Measurements from ENCODE around the gene USHBP1. TPM values are rescaled to one million over a fixed set of nuclear protein-coding genes. Genes with fewer than 3 reads are reported as not detected.
A peak's percentile ranks its signal among the peaks of the same experiment; 100 is the strongest.

USHBP1 gene
- total RNA-seq, 6 donors from 2014 or later = 9.1 to 21.4 (median 10.7) TPM

DNA sequence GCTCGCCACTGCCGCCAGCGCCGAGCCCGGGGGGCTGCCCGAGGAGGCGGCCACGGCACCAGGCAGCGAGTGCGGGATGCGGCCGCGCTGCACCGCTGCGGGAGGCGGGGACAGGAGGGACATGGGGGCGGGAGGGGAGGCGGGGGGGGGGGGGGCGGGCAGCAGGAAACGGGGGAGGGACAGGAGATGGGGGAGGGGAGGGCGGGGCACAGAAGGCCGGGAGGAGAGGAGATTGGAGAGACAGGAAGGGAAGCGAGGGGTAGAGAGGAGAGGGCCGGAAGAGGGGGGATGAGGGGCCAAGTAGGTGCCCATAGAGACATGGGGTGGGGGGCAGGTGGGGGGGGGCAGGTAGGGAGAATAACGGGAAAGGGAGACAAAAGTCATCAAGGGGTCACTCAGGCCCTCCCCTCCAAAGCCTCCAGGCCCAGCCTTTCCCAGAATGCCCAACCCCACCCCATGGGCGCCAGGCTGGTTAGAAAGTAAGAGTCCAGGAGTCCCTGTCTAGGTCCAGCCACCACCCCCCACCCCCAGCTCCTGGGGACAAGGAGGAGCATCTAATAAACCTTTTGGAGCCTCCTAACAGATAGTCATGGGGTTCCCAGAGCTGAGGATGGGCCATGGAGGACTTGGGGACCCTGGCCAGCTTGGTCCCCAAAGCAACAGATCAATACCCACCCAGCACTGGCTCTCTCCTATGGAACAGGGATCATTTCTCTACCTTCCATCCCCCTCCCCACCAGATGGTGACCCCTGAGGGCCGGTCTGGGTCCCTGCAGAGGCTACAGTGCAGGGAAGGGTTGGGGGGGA, 28.4 kb downstream of the USHBP1 start:
- ATAC-seq (ENCODE audit: low FRiP score in 2 of 2) = no peak
- H3K36me3 ChIP-seq = peaks cover 0 to 41% (median 28%) of the 10 kb centered on the region in 4 donors
- H3K4me1 ChIP-seq = peaks cover 25 to 55% (median 36%) of the 10 kb centered on the region in 4 donors
- H3K9me3 ChIP-seq = no peaks in the 10 kb centered on the region
- H3K27ac ChIP-seq = peak overlapping the region; percentile 24 to 83 (median 64)
- WGBS, 2 donors = 16 to 31% methylated on average over 6 to 10 of the region's 27 CpGs
- TF ChIP-seq POLR2A (IDR thresholded peaks at IDR 0.05) (no peak), POLR2AphosphoS5 (IDR thresholded peaks at IDR 0.05) (no peak), EP300 (IDR thresholded peaks at IDR 0.05) (no peak)
- TF ChIP-seq, protein P1, sequence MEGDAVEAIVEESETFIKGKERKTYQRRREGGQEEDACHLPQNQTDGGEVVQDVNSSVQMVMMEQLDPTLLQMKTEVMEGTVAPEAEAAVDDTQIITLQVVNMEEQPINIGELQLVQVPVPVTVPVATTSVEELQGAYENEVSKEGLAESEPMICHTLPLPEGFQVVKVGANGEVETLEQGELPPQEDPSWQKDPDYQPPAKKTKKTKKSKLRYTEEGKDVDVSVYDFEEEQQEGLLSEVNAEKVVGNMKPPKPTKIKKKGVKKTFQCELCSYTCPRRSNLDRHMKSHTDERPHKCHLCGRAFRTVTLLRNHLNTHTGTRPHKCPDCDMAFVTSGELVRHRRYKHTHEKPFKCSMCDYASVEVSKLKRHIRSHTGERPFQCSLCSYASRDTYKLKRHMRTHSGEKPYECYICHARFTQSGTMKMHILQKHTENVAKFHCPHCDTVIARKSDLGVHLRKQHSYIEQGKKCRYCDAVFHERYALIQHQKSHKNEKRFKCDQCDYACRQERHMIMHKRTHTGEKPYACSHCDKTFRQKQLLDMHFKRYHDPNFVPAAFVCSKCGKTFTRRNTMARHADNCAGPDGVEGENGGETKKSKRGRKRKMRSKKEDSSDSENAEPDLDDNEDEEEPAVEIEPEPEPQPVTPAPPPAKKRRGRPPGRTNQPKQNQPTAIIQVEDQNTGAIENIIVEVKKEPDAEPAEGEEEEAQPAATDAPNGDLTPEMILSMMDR (IDR thresholded peaks at IDR 0.05) = peak in 1 of 6 experiments; percentile 1
- H3K4me3 ChIP-seq = peak overlapping the region; percentile 19 to 63 (median 56)
- H3K27me3 ChIP-seq = no peaks in the 10 kb centered on the region
- no peak for DNase-seq

DNA sequence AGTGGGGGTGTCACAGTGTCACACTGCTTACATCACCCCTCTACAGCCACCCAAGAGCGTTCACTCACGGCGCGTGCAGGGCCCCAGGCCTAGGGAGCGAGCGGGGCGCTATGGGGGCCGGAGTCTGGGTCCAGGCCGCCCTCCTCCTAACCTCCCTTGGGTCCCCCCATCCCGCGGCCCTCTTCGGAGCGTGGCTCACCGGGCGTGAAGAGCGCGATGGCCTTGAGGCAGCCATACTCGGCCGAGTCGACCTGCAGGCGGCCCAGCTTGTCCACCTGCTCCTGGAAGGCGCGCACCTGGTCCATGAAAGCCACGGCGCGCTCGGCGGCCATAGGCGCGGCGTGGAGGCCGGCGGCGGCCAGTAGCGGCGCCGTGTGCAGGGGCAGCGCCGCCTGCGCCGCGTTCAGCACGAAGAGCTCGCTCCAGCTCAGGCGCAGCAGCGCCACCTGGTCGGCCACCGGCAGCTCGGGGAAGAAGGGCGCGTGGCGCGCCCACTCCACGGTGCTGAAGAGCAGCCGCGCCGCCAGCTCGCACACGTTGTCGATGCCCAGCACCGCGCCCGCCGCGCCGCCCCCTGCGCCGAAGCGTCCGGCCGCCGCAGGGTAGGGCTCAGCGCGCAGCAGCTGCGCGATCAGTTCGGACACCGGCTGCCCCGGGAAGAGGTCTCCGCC, 29.1 kb downstream of the USHBP1 start:
- peaks cover 25 to 48% (median 31%) of the 10 kb centered on the region in 4 donors for H3K4me1 ChIP-seq
- ATAC-seq (ENCODE audit: low FRiP score in 2 of 2) (peak; percentile 73 to 92), DNase-seq (peak; percentile 77 to 95)
- H3K9me3 ChIP-seq = no peaks in the 10 kb centered on the region
- WGBS, 2 donors = 0% methylated on average over 16 of the region's 80 CpGs; no CpG with 5 or more reads in 1 of the 2 donors
- H3K27me3 ChIP-seq = no peaks in the 10 kb centered on the region
- H3K4me3 ChIP-seq = peak overlapping the region; percentile 19 to 63 (median 56)
- TF ChIP-seq POLR2A (IDR thresholded peaks at IDR 0.05) = no peak
- TF ChIP-seq, protein P1 (IDR thresholded peaks at IDR 0.05) = peak; percentile 30 to 80 (median 60)
- no peak for TF ChIP-seq POLR2AphosphoS5 (IDR thresholded peaks at IDR 0.05)
- TF ChIP-seq EP300 (IDR thresholded peaks at IDR 0.05) = no peak
- H3K27ac ChIP-seq = peak overlapping the region; percentile 10 to 83 (median 58)
- peaks cover 0 to 44% (median 30%) of the 10 kb centered on the region in 4 donors for H3K36me3 ChIP-seq

- no peaks in the 10 kb centered on the region for H3K27me3 ChIP-seq
- H3K9me3 ChIP-seq = no peaks in the 10 kb centered on the region
- ATAC-seq (ENCODE audit: low FRiP score in 2 of 2) (peak; percentile 60 to 83), DNase-seq (peak; percentile 67 to 91)
- H3K4me1 ChIP-seq = peaks cover 24 to 42% (median 27%) of the 10 kb centered on the region in 4 donors
- H3K36me3 ChIP-seq = peaks cover 0 to 46% (median 31%) of the 10 kb centered on the region in 4 donors
- H3K27ac ChIP-seq = peak overlapping the region; percentile 10 to 83 (median 58)
- whole genome bisulfite sequencing, 2 donors = 26 to 28% methylated on average over 7 to 8 of the region's 11 CpGs
- H3K4me3 ChIP-seq = peak overlapping the region; percentile 19 to 63 (median 56)
- no peak for TF ChIP-seq EP300 (IDR thresholded peaks at IDR 0.05)
- TF ChIP-seq POLR2AphosphoS5 (IDR thresholded peaks at IDR 0.05) = no peak
- TF ChIP-seq POLR2A (IDR thresholded peaks at IDR 0.05) = no peak
- TF ChIP-seq, protein P1 (IDR thresholded peaks at IDR 0.05) = no peak
Observed at GRCh38 chr19:17234911-17235299, 29.6 kb downstream of the USHBP1 start.

- H3K36me3 ChIP-seq = peaks cover 0 to 48% (median 32%) of the 10 kb centered on the region in 4 donors
- peaks cover 25 to 39% (median 28%) of the 10 kb centered on the region in 4 donors for H3K4me1 ChIP-seq
- no peak for ATAC-seq (ENCODE audit: low FRiP score in 2 of 2)
- 90 to 95% methylated on average over 13 to 25 of the region's 25 CpGs for WGBS, 2 donors
- no peak for DNase-seq
- H3K27me3 ChIP-seq = no peaks in the 10 kb centered on the region
- no peak overlapping the region for H3K27ac ChIP-seq
- TF ChIP-seq POLR2AphosphoS5 (IDR thresholded peaks at IDR 0.05) (no peak), EP300 (IDR thresholded peaks at IDR 0.05) (no peak), POLR2A (IDR thresholded peaks at IDR 0.05) (no peak)
- no peak overlapping the region for H3K4me3 ChIP-seq
- no peaks in the 10 kb centered on the region for H3K9me3 ChIP-seq
Observed at GRCh38 chr19:17232258-17232657, 32.3 kb downstream of the USHBP1 start.

- Histone ChIP-seq H3K9me3 (no peaks in the 10 kb centered on the region), H3K4me3 (no peak overlapping the region), H3K27ac (no peak overlapping the region), H3K27me3 (no peaks in the 10 kb centered on the region), H3K36me3 (peaks cover 0 to 48% (median 32%) of the 10 kb centered on the region in 4 donors), H3K4me1 (peaks cover 17 to 30% (median 20%) of the 10 kb centered on the region in 4 donors)
- ATAC-seq (ENCODE audit: low FRiP score in 2 of 2) (no peak), DNase-seq (no peak)
- 93 to 100% methylated on average over 3 of the region's 3 CpGs for WGBS, 2 donors
- no peak for TF ChIP-seq POLR2A (IDR thresholded peaks at IDR 0.05)
- TF ChIP-seq POLR2AphosphoS5 (IDR thresholded peaks at IDR 0.05) = no peak
- TF ChIP-seq EP300 (IDR thresholded peaks at IDR 0.05) = no peak
- TF ChIP-seq, protein P1 (IDR thresholded peaks at IDR 0.05) = no peak
Observed at GRCh38 chr19:17229890-17230289, 34.7 kb downstream of the USHBP1 start.

Data from upper lobe of left lung (tissue), 6 donors.